Fibroblast of lung (primary cell): ENCODE results near the gene UNC13C.

Experiments used
- EZH2 ChIP-seq: IDR thresholded peaks from 2 replicates; pipeline ENCODE4 v1.5.1; 2012; ENCODE audit warnings: low read length, control low read depth, mild to moderate bottlenecking; ENCODE audit errors: missing control alignments
- TF ChIP-seq, protein P1 (sequence below), 2 donors: IDR thresholded peaks in 1 of 2; conservative IDR thresholded peaks in 1 of 2; 1 replicate in 1 of 2; 2 replicates in 1 of 2; pipeline ENCODE4 v1.5.1; 2011 to 2012; ENCODE audit warnings: low read length in 2 of 2, control low read depth in 1 of 2, inconsistent platforms in 1 of 2, low read depth in 1 of 2, mild to moderate bottlenecking in 1 of 2

DNA sequence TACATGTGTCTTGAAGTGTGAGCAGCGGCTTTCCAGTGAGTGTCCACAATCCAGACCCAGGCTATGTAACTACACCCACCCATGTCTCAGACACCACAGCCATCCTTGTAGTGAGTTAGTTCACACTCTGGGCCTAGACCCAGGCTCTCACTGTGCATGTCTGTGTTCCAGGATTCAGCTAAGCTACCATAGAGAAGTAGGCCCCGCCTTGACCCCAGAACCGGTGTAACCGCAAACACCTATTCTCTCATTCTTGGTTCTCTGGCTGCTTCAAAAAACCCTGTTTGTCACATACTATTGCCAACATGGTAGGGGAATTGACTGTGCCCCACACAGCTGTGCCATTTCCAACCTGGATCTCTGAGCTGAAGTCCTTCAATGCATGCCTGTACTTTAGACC, 657.9 kb downstream of the UNC13C start:
- TF ChIP-seq, protein P1, sequence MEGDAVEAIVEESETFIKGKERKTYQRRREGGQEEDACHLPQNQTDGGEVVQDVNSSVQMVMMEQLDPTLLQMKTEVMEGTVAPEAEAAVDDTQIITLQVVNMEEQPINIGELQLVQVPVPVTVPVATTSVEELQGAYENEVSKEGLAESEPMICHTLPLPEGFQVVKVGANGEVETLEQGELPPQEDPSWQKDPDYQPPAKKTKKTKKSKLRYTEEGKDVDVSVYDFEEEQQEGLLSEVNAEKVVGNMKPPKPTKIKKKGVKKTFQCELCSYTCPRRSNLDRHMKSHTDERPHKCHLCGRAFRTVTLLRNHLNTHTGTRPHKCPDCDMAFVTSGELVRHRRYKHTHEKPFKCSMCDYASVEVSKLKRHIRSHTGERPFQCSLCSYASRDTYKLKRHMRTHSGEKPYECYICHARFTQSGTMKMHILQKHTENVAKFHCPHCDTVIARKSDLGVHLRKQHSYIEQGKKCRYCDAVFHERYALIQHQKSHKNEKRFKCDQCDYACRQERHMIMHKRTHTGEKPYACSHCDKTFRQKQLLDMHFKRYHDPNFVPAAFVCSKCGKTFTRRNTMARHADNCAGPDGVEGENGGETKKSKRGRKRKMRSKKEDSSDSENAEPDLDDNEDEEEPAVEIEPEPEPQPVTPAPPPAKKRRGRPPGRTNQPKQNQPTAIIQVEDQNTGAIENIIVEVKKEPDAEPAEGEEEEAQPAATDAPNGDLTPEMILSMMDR (conservative IDR thresholded peaks at IDR 0.05 in 1 of 2, IDR thresholded peaks at IDR 0.05 in 1 of 2; ENCODE audit: low read depth in 1 of 2, low read length in 2 of 2) = no peak
- TF ChIP-seq EZH2 = no peak
